HG03064 (cell line): ENCODE results near the gene SLC9A6.

ENCODE experiments used
- ATAC-seq: cut with Tn5 transposase; IDR thresholded peaks from one replicate; pipeline ENCODE4 v1.9.1; 2021; ENCODE audit warnings: low read depth; ENCODE audit not compliant: unreplicated experiment

The SLC9A6 gene

GRCh38 chrX:135985157-135985972, at the start of gene SLC9A6:
Gene SLC9A6, plus strand, starts transcription at chrX:135985435. Its CDS starts 224 bp downstream, at chrX:135985659.
- peak; percentile 88 for ATAC-seq

GRCh38 chrX:135944486-135944885, 40.7 kb upstream of the SLC9A6 start:
- no peak for ATAC-seq

GRCh38 chrX:135951291-135951690, 33.9 kb upstream of the SLC9A6 start:
- ATAC-seq = no peak

- ATAC-seq = peak; percentile 14
Observed at GRCh38 chrX:135973025-135973547, 12.1 kb upstream of the SLC9A6 start.

- peak; percentile 79 for ATAC-seq
Observed at GRCh38 chrX:135973548-135974278, 11.5 kb upstream of the SLC9A6 start, which contains the start of gene MMGT1. Gene MMGT1, minus strand, starts transcription at chrX:135973988. Its CDS starts 313 bp downstream, at chrX:135973675.

GRCh38 chrX:135974279-135974856, 10.9 kb upstream of the SLC9A6 start:
- no peak for ATAC-seq

GRCh38 chrX:135975421-135975820, 9.8 kb upstream of the SLC9A6 start:
- ATAC-seq = no peak

- ATAC-seq = no peak
Observed at GRCh38 chrX:135977611-135978010, 7.6 kb upstream of the SLC9A6 start.

GRCh38 chrX:135981010-135981409, 4.2 kb upstream of the SLC9A6 start:
- no peak for ATAC-seq

GRCh38 chrX:135981668-135982067, 3.6 kb upstream of the SLC9A6 start:
- no peak for ATAC-seq

GRCh38 chrX:135982860-135983259, 2.4 kb upstream of the SLC9A6 start:
- no peak for ATAC-seq

- ATAC-seq = no peak
Observed at GRCh38 chrX:135984256-135984655, 979 bp upstream of the SLC9A6 start.

GRCh38 chrX:135984791-135985156, 461 bp upstream of the SLC9A6 start:
- ATAC-seq = no peak

GRCh38 chrX:135985973-135986310, 707 bp downstream of the SLC9A6 start:
- no peak for ATAC-seq

- ATAC-seq = no peak
Observed at GRCh38 chrX:135988245-135988644, 3.0 kb downstream of the SLC9A6 start.

- ATAC-seq = no peak
Observed at GRCh38 chrX:136015016-136015415, 29.8 kb downstream of the SLC9A6 start.

GRCh38 chrX:136016881-136017280, 31.6 kb downstream of the SLC9A6 start:
- ATAC-seq = no peak

- ATAC-seq = no peak
Observed at GRCh38 chrX:136019226-136019625, 34.0 kb downstream of the SLC9A6 start.

GRCh38 chrX:136021160-136021559, 35.9 kb downstream of the SLC9A6 start:
- peak; percentile 63 for ATAC-seq

GRCh38 chrX:136021903-136022302, 36.7 kb downstream of the SLC9A6 start:
- no peak for ATAC-seq

GRCh38 chrX:136025091-136025490, 39.9 kb downstream of the SLC9A6 start:
- ATAC-seq = no peak
